ENCODE measurements around the gene CFAP221.

DNA sequence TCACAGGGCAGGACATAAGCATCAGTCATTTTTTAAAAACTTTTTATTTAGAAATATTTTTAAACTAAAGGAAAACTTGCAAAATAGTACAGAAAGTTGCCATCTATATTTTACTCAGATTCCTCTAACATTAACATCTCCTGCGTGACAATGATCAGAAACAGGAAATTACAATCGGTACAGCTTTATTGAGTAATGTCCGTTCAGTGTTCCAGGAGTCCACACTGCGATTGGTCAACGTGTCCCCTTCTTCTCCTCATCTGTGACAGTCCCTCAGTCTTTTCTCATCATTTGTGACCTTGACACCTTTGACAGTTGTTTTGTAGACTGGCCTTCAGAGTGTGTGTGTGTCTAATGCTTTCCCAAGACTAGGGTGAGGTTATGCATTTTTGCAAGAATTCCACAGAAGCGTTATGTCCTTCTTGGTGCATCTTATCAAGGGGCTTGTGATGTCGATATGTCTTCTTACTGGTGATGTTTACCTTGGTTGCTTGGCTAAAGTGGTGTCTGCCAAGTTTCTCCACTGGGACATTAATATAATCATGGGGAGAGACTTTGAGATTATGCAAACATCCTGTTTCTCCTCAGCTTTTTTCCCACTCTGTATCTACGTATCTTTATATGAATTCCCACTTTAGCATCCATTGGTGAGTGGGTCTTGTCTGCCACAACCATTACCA, 113.4 kb downstream of the CFAP221 start:
- TF ChIP-seq, protein P1, sequence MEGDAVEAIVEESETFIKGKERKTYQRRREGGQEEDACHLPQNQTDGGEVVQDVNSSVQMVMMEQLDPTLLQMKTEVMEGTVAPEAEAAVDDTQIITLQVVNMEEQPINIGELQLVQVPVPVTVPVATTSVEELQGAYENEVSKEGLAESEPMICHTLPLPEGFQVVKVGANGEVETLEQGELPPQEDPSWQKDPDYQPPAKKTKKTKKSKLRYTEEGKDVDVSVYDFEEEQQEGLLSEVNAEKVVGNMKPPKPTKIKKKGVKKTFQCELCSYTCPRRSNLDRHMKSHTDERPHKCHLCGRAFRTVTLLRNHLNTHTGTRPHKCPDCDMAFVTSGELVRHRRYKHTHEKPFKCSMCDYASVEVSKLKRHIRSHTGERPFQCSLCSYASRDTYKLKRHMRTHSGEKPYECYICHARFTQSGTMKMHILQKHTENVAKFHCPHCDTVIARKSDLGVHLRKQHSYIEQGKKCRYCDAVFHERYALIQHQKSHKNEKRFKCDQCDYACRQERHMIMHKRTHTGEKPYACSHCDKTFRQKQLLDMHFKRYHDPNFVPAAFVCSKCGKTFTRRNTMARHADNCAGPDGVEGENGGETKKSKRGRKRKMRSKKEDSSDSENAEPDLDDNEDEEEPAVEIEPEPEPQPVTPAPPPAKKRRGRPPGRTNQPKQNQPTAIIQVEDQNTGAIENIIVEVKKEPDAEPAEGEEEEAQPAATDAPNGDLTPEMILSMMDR (IDR thresholded peaks at IDR 0.05) = no peak
- TF ChIP-seq POLR2A (IDR thresholded peaks at IDR 0.05) = no peak

Data from uterus (tissue), 2 donors.